Body of pancreas (tissue), 4 donors: ENCODE results near the gene UBA1.

Source experiments
- POLR2A ChIP-seq, 3 donors: fragments of 450-650 bp; IDR thresholded peaks; one replicate each; pipeline ENCODE4 v1.6.1; 2016; ENCODE audit warnings: antibody characterized with exemption in 3 of 3, mild to moderate bottlenecking in 2 of 3
- TF ChIP-seq, protein P1 (sequence below), 7 experiments: fragments of 450-650 bp in 4 of 7; fragments of 200-600 bp in 3 of 7; sonication (generic) in 3 of 7; IDR thresholded peaks; one replicate each; pipeline ENCODE4 v1.5.1; 2016 to 2019; ENCODE audit warnings: antibody characterized with exemption in 7 of 7

- TF ChIP-seq, protein P1, sequence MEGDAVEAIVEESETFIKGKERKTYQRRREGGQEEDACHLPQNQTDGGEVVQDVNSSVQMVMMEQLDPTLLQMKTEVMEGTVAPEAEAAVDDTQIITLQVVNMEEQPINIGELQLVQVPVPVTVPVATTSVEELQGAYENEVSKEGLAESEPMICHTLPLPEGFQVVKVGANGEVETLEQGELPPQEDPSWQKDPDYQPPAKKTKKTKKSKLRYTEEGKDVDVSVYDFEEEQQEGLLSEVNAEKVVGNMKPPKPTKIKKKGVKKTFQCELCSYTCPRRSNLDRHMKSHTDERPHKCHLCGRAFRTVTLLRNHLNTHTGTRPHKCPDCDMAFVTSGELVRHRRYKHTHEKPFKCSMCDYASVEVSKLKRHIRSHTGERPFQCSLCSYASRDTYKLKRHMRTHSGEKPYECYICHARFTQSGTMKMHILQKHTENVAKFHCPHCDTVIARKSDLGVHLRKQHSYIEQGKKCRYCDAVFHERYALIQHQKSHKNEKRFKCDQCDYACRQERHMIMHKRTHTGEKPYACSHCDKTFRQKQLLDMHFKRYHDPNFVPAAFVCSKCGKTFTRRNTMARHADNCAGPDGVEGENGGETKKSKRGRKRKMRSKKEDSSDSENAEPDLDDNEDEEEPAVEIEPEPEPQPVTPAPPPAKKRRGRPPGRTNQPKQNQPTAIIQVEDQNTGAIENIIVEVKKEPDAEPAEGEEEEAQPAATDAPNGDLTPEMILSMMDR (IDR thresholded peaks at IDR 0.05) = no peak
- no peak for TF ChIP-seq POLR2A (IDR thresholded peaks at IDR 0.05)
Observed at GRCh38 chrX:47186096-47186740, 7.4 kb upstream of the UBA1 start.
